Ishikawa (cell line): ENCODE data around the gene HERC4.

Source experiments
- CEBPB ChIP-seq: IDR thresholded peaks from 2 replicates; pipeline ENCODE4 v1.6.1; 2012
- CREB1 ChIP-seq: IDR thresholded peaks from 2 replicates; pipeline ENCODE4 v1.6.1; 2012; ENCODE audit warnings: low read depth
- EGR1 ChIP-seq: IDR thresholded peaks from 2 replicates; pipeline ENCODE4 v1.6.1; 2012
- EP300 ChIP-seq: IDR thresholded peaks from 2 replicates; pipeline ENCODE4 v1.6.1; 2012; ENCODE audit warnings: borderline replicate concordance
- FOXM1 ChIP-seq: IDR thresholded peaks from 2 replicates; pipeline ENCODE4 v1.6.1; 2012; ENCODE audit warnings: low read depth, borderline replicate concordance
- MAX ChIP-seq: IDR thresholded peaks from 2 replicates; pipeline ENCODE4 v1.6.1; 2012
- NFIC ChIP-seq: IDR thresholded peaks from 2 replicates; pipeline ENCODE4 v1.6.1; 2012
- RAD21 ChIP-seq: IDR thresholded peaks from 2 replicates; pipeline ENCODE4 v1.6.1; 2012; ENCODE audit warnings: low read depth
- REST ChIP-seq: IDR thresholded peaks from 2 replicates; pipeline ENCODE4 v1.6.1; 2012; ENCODE audit warnings: low read depth, mild to moderate bottlenecking
- TAF1 ChIP-seq: IDR thresholded peaks from 2 replicates; pipeline ENCODE4 v1.6.1; 2012; ENCODE audit warnings: low read depth, mild to moderate bottlenecking
- TCF12 ChIP-seq: IDR thresholded peaks from 2 replicates; pipeline ENCODE4 v1.6.1; 2012; ENCODE audit warnings: low read depth
- TEAD4 ChIP-seq: IDR thresholded peaks from 2 replicates; pipeline ENCODE4 v1.6.1; 2012
- USF1 ChIP-seq: IDR thresholded peaks from 2 replicates; pipeline ENCODE4 v1.6.1; 2012
- YY1 ChIP-seq: IDR thresholded peaks from 2 replicates; pipeline ENCODE4 v1.6.1; 2012; ENCODE audit warnings: low read depth
- ZBTB7A ChIP-seq: IDR thresholded peaks from 2 replicates; pipeline ENCODE4 v1.6.1; 2012; ENCODE audit warnings: low read depth

HERC4 gene

GRCh38 chr10:67959839-67960476 lies 115.1 kb downstream of the HERC4 start:
- TF ChIP-seq RAD21: no peak
- no peak for TF ChIP-seq TEAD4
- no peak for TF ChIP-seq USF1
- no peak for TF ChIP-seq TCF12
- TF ChIP-seq TAF1: no peak
- TF ChIP-seq MAX: no peak
- TF ChIP-seq CEBPB: no peak
- no peak for TF ChIP-seq ZBTB7A
- no peak for TF ChIP-seq EGR1
- TF ChIP-seq NFIC: no peak
- no peak for TF ChIP-seq REST
- TF ChIP-seq YY1: no peak
- no peak for TF ChIP-seq CREB1
- no peak for TF ChIP-seq EP300
- no peak for TF ChIP-seq FOXM1

- TF ChIP-seq EGR1 (no peak), TEAD4 (no peak), ZBTB7A (no peak), MAX (no peak), YY1 (no peak), REST (no peak), FOXM1 (no peak), EP300 (no peak), CREB1 (no peak), TCF12 (no peak), RAD21 (no peak), CEBPB (no peak), USF1 (no peak), TAF1 (no peak), NFIC (no peak)
These were observed 119.5 kb downstream of the HERC4 start for GRCh38 chr10:67955614-67956013.

- no peak for TF ChIP-seq MAX
- TF ChIP-seq CREB1: no peak
- no peak for TF ChIP-seq REST
- TF ChIP-seq EGR1: no peak
- TF ChIP-seq TEAD4: no peak
- TF ChIP-seq FOXM1: no peak
- no peak for TF ChIP-seq ZBTB7A
- TF ChIP-seq TAF1: no peak
- no peak for TF ChIP-seq EP300
These were observed 131.2 kb downstream of the HERC4 start for GRCh38 chr10:67943917-67944316.

GRCh38 chr10:67936416-67936815 lies 138.7 kb downstream of the HERC4 start:
- no peak for TF ChIP-seq CREB1
- TF ChIP-seq EGR1: no peak
- no peak for TF ChIP-seq ZBTB7A
- no peak for TF ChIP-seq REST
- TF ChIP-seq TCF12: no peak
- TF ChIP-seq TEAD4: no peak
- no peak for TF ChIP-seq EP300
- TF ChIP-seq NFIC: no peak
- no peak for TF ChIP-seq YY1
- no peak for TF ChIP-seq RAD21
- TF ChIP-seq TAF1: no peak
- no peak for TF ChIP-seq FOXM1
- no peak for TF ChIP-seq MAX
- TF ChIP-seq CEBPB: no peak
